Bronchial epithelial cell (primary cell): ENCODE results near the gene IFNB1. TPM values are rescaled to one million over a fixed set of nuclear protein-coding genes. Genes with fewer than 3 reads are reported as not detected.

Source experiments
- DNase-seq: peaks from one replicate; pipeline ENCODE4 v3.0.0-alpha.2; 2010; ENCODE audit warnings: low read depth
- FAIRE-seq: peaks from 2 replicates; lab custom pipeline; 2011; peaks lifted over from hg19 to GRCh38; lab: Jason Lieb, UNC
- H3K27me3 ChIP-seq: 2 replicates; pipeline ENCODE4 v1.5.1; 2011; ENCODE audit warnings: low read length; ENCODE audit not compliant: control insufficient read depth, insufficient read depth
- H3K36me3 ChIP-seq: 2 replicates; pipeline ENCODE4 v1.5.1; 2011; ENCODE audit warnings: low read length; ENCODE audit not compliant: control insufficient read depth, insufficient read depth
- H3K4me3 ChIP-seq: 2 replicates; pipeline ENCODE4 v1.5.1; 2011; ENCODE audit warnings: mild to moderate bottlenecking, low read depth, low read length, control low read depth
- total RNA-seq: library from RNA; depleted of rRNA; stranded (reverse); fragments of >200 nt; gene quantifications from 2 replicates; pipeline ENCODE4 v1.2.1, GENCODE V29; 2014
- TF ChIP-seq, protein P1 (sequence below): IDR thresholded peaks from 2 replicates; pipeline ENCODE4 v1.5.1; 2011; ENCODE audit warnings: mild to moderate bottlenecking, moderate library complexity, low read length, control low read depth, inconsistent platforms; ENCODE audit not compliant: insufficient read depth, severe bottlenecking

The IFNB1 gene
- total RNA-seq, 1 donor from 2014 or later: 0.26 TPM

DNA sequence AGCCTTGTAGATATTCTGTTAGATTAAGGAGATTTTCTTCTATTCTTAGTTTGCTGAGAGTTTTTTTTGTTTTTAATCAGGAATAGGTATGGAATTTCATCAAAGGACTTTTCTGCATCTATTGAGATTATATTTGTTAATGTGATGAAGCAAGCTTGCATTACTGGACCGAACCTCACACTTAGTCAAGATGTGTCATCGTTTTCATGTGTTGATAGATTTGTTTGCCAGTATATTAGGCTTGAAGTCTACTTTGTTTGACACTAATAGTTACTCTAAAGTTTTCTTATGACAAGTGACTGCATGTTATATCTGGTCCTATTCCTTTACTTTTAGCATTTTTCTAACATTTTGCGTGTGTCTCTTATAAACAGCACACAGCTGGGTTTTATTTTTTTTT, 33.9 kb downstream of the IFNB1 start:
- Histone ChIP-seq H3K4me3 (no peak overlapping the region), H3K27me3 (no peaks in the 10 kb centered on the region), H3K36me3 (no peaks in the 10 kb centered on the region)
- DNase-seq (peak; percentile 54), FAIRE-seq (no peak)
- TF ChIP-seq, protein P1, sequence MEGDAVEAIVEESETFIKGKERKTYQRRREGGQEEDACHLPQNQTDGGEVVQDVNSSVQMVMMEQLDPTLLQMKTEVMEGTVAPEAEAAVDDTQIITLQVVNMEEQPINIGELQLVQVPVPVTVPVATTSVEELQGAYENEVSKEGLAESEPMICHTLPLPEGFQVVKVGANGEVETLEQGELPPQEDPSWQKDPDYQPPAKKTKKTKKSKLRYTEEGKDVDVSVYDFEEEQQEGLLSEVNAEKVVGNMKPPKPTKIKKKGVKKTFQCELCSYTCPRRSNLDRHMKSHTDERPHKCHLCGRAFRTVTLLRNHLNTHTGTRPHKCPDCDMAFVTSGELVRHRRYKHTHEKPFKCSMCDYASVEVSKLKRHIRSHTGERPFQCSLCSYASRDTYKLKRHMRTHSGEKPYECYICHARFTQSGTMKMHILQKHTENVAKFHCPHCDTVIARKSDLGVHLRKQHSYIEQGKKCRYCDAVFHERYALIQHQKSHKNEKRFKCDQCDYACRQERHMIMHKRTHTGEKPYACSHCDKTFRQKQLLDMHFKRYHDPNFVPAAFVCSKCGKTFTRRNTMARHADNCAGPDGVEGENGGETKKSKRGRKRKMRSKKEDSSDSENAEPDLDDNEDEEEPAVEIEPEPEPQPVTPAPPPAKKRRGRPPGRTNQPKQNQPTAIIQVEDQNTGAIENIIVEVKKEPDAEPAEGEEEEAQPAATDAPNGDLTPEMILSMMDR: no peak

- Histone ChIP-seq H3K4me3 (no peak overlapping the region), H3K36me3 (no peaks in the 10 kb centered on the region), H3K27me3 (no peaks in the 10 kb centered on the region)
- TF ChIP-seq, protein P1: no peak
- DNase-seq (no peak), FAIRE-seq (no peak)
Observed at GRCh38 chr9:21042466-21042865, 35.3 kb downstream of the IFNB1 start.

DNA sequence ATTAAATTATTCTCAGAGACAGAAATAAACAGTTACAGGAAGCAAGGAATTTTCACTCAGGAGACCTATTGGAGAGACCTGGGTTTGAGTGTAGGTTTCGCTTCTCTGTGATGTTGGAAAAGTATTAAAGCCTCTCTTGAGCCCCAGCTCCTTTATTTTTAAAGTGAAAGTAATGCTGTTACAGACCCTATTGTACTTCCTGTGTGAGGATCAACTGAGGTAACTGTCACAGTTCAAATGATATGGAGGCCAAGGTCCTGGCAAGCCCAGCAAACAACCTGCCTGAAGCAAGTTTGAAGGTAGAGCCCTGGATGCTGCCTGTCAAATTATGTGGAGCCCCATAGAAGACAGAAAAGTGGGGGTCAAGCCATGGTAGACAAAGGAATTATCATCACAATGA, 38.4 kb downstream of the IFNB1 start:
- TF ChIP-seq, protein P1: no peak
- Histone ChIP-seq H3K27me3 (no peaks in the 10 kb centered on the region), H3K4me3 (no peak overlapping the region), H3K36me3 (no peaks in the 10 kb centered on the region)
- DNase-seq: no peak
- no peak for FAIRE-seq

DNA sequence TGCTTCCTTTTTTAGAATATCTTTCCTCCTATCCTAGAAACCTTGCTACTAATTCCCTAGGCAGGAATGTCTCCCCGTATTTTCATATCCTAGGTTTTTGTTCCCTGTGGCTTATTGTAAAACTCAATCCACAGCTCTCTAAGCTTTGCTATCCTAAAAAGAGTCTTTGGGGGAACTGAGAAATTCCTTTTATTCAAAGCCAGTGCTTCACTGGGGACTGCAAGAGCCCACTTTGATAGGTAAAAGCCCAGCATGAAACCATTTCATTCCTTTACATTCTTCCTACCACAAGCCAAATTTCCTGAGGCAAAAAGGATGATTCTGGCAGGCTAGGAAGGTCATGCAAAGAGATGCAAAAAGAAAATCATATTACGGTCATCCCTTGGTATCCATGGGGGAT, 40.5 kb downstream of the IFNB1 start:
- FAIRE-seq (no peak), DNase-seq (no peak)
- Histone ChIP-seq H3K27me3 (no peaks in the 10 kb centered on the region), H3K36me3 (no peaks in the 10 kb centered on the region), H3K4me3 (no peak overlapping the region)
- TF ChIP-seq, protein P1: no peak

GRCh38 chr9:21031808-21032183, 45.9 kb downstream of the IFNB1 start:
- Histone ChIP-seq H3K36me3 (no peaks in the 10 kb centered on the region), H3K27me3 (no peaks in the 10 kb centered on the region), H3K4me3 (peak overlapping the region; percentile 43)
- TF ChIP-seq, protein P1: no peak
- DNase-seq (no peak), FAIRE-seq (no peak)

DNA sequence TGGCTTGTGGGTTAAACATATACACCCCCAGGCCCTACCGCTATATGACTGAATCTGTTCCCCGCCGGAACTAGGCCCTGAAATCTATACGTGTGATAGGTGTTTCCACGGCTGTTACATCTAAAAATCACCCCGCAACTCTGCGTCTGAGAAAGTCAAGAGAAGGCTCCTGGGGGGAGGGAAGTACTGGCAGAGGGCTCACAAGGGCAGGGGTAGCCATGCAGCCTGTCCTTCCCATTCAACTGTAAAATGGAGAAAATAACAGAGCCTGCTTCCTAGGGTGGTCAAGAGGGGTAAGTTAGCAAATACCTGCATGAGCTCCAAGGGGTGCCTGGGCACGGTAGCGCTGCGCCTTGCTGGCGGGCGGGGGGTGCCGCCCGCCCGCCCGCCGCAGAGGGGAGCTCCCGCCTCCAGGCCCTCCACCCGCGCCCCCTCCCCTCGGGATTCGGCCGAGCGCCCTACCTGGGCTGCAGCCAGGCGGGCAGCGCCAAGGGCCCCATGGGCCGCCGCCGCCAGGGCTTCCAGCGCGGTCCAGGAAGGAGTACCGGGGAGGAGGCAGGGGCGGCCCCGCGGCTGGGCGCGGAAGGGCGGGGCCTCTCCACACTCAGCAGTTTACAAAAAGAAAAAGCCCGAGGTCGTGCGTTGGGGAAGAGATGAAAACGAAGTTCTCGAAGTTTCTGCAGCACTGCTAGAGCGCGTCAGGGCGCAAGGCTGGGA, 46.5 kb downstream of the IFNB1 start, which contains the start of gene HACD4:
Gene HACD4 (minus strand): TSS at position 550 of the 717 bp plus-strand sequence. CDS start 50 bp downstream, at position 500.
- no peaks in the 10 kb centered on the region for H3K27me3 ChIP-seq
- TF ChIP-seq, protein P1: no peak
- no peaks in the 10 kb centered on the region for H3K36me3 ChIP-seq
- DNase-seq (peak; percentile 28), FAIRE-seq (no peak)
- peak within 1 kb of the TSS; percentile 43 for H3K4me3 ChIP-seq
